OCI-LY1 (cell line): ENCODE data around the gene TENT4A.

Experiments used
- H2AFZ ChIP-seq: fragments of 200-600 bp; sonication (generic), shearing (Covaris generic); 2 replicates; pipeline ENCODE4 v1.6.0; 2014; ENCODE audit warnings: antibody characterized with exemption, mild to moderate bottlenecking, low read length
- H3F3A ChIP-seq: fragments of 200-600 bp; sonication (generic), shearing (Covaris generic); 2 replicates; pipeline ENCODE4 v1.6.0; 2014; ENCODE audit warnings: mild to moderate bottlenecking, antibody characterized with exemption, low read length, moderate library complexity; ENCODE audit not compliant: insufficient read depth
- H3K27ac ChIP-seq: fragments of 200-600 bp; sonication (generic); 2 replicates; pipeline ENCODE4 v1.5.1; 2014; ENCODE audit warnings: low read length, mixed run types, mild to moderate bottlenecking, low read depth; ENCODE audit not compliant: poor library complexity, severe bottlenecking
- H3K27me3 ChIP-seq: fragments of 200-600 bp; sonication (generic); 2 replicates; pipeline ENCODE4 v1.6.0; 2014; ENCODE audit warnings: antibody characterized with exemption, mild to moderate bottlenecking, low read length, moderate library complexity; ENCODE audit not compliant: insufficient read depth
- H3K36me3 ChIP-seq: fragments of 200-600 bp; sonication (generic); 2 replicates; pipeline ENCODE4 v1.6.1; 2014; ENCODE audit warnings: mild to moderate bottlenecking, antibody characterized with exemption, low read length, moderate library complexity, mixed read lengths; ENCODE audit not compliant: insufficient read depth
- H3K4me1 ChIP-seq: fragments of 200-600 bp; sonication (generic); 2 replicates; pipeline ENCODE4 v1.5.1; 2014; ENCODE audit warnings: mild to moderate bottlenecking, low read length, moderate library complexity; ENCODE audit not compliant: insufficient read depth, severe bottlenecking
- H3K4me2 ChIP-seq: fragments of 200-600 bp; sonication (generic), shearing (Covaris generic); 2 replicates; pipeline ENCODE4 v1.6.1; 2014; ENCODE audit warnings: low read length
- H3K4me3 ChIP-seq: fragments of 200-600 bp; sonication (generic); 2 replicates; pipeline ENCODE4 v1.5.1; 2014; ENCODE audit warnings: low read length, low read depth, mild to moderate bottlenecking, mixed read lengths; ENCODE audit not compliant: poor library complexity, severe bottlenecking
- H3K79me2 ChIP-seq: fragments of 200-600 bp; shearing (Covaris generic); 2 replicates; pipeline ENCODE4 v1.6.1; 2016; ENCODE audit warnings: mixed run types, low read length, mixed read lengths; ENCODE audit not compliant: insufficient read depth
- H3K9ac ChIP-seq: fragments of 200-600 bp; sonication (generic), shearing (Covaris generic); 2 replicates; pipeline ENCODE4 v1.6.1; 2014; ENCODE audit warnings: mild to moderate bottlenecking, low read length, mixed read lengths
- H3K9me2 ChIP-seq: fragments of 200-600 bp; sonication (generic), shearing (Covaris generic); 2 replicates; pipeline ENCODE4 v1.6.1; 2014; ENCODE audit warnings: low read depth, mild to moderate bottlenecking, low read length, mixed read lengths
- H3K9me3 ChIP-seq: fragments of 200-600 bp; shearing (Covaris generic); 2 replicates; pipeline ENCODE4 v1.6.1; 2014; ENCODE audit warnings: low read length, mixed read lengths
- H4K20me1 ChIP-seq: fragments of 200-600 bp; sonication (generic), shearing (Covaris generic); 2 replicates; pipeline ENCODE4 v1.6.0; 2016; ENCODE audit warnings: mild to moderate bottlenecking, low read length; ENCODE audit not compliant: insufficient read depth
- EZH2 ChIP-seq: fragments of 200-600 bp; sonication (generic), shearing (Covaris generic); IDR thresholded peaks from 2 replicates; pipeline ENCODE4 v1.8.0; 2017; ENCODE audit warnings: borderline replicate concordance, mixed run types, mild to moderate bottlenecking, antibody characterized with exemption, low read length, moderate library complexity, mixed read lengths
- TF ChIP-seq, protein P1 (sequence below): fragments of 200-600 bp; sonication (generic), shearing (Covaris generic); IDR thresholded peaks from 2 replicates; pipeline ENCODE4 v1.5.1; 2017; ENCODE audit warnings: mild to moderate bottlenecking, antibody characterized with exemption, low read length, moderate library complexity, mixed read lengths

Gene TENT4A

GRCh38 chr5:6718718-6719117, 5.5 kb downstream of the TENT4A start:
- H3K36me3 ChIP-seq, result peaks cover 45% of the 10 kb centered on the region

GRCh38 chr5:6719417-6719816, 6.2 kb downstream of the TENT4A start:
- no peak overlapping the region for H3K9ac ChIP-seq
- no peaks in the 10 kb centered on the region for H3F3A ChIP-seq
- no peaks in the 10 kb centered on the region; the same call in 1 of the 2 replicates for H4K20me1 ChIP-seq
- H3K9me3 ChIP-seq, result no peaks in the 10 kb centered on the region
- no peak overlapping the region for H3K27ac ChIP-seq
- peaks cover 73% of the 10 kb centered on the region for H3K79me2 ChIP-seq
- H3K27me3 ChIP-seq, result no peaks in the 10 kb centered on the region
- peak overlapping the region; percentile 27; the same call in 1 of the 2 replicates for H3K4me2 ChIP-seq
- H2AFZ ChIP-seq, result no peak overlapping the region
- TF ChIP-seq, protein P1, sequence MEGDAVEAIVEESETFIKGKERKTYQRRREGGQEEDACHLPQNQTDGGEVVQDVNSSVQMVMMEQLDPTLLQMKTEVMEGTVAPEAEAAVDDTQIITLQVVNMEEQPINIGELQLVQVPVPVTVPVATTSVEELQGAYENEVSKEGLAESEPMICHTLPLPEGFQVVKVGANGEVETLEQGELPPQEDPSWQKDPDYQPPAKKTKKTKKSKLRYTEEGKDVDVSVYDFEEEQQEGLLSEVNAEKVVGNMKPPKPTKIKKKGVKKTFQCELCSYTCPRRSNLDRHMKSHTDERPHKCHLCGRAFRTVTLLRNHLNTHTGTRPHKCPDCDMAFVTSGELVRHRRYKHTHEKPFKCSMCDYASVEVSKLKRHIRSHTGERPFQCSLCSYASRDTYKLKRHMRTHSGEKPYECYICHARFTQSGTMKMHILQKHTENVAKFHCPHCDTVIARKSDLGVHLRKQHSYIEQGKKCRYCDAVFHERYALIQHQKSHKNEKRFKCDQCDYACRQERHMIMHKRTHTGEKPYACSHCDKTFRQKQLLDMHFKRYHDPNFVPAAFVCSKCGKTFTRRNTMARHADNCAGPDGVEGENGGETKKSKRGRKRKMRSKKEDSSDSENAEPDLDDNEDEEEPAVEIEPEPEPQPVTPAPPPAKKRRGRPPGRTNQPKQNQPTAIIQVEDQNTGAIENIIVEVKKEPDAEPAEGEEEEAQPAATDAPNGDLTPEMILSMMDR, result no peak
- no peak for TF ChIP-seq EZH2
- H3K4me1 ChIP-seq, result peaks cover 96% of the 10 kb centered on the region
- H3K4me3 ChIP-seq, result no peak overlapping the region
- no peaks in the 10 kb centered on the region for H3K9me2 ChIP-seq
- H3K36me3 ChIP-seq, result peaks cover 52% of the 10 kb centered on the region

More at GRCh38 chr5:6718718-6719117, 5.5 kb downstream of the TENT4A start:
- H4K20me1 ChIP-seq, result no peaks in the 10 kb centered on the region; the same call in 1 of the 2 replicates
- H3K4me3 ChIP-seq, result no peak overlapping the region
- no peaks in the 10 kb centered on the region for H3K27me3 ChIP-seq
- H3F3A ChIP-seq, result no peaks in the 10 kb centered on the region
- H3K4me1 ChIP-seq, result peaks cover 89% of the 10 kb centered on the region
- H3K4me2 ChIP-seq, result peak overlapping the region; percentile 94; the same call in 1 of the 2 replicates
- H3K9me3 ChIP-seq, result no peaks in the 10 kb centered on the region
- no peak overlapping the region for H3K9ac ChIP-seq
- no peak overlapping the region for H2AFZ ChIP-seq
- TF ChIP-seq, protein P1, result no peak
- TF ChIP-seq EZH2, result no peak
- H3K27ac ChIP-seq, result no peak overlapping the region
- no peaks in the 10 kb centered on the region for H3K9me2 ChIP-seq
- H3K79me2 ChIP-seq, result peaks cover 73% of the 10 kb centered on the region

DNA sequence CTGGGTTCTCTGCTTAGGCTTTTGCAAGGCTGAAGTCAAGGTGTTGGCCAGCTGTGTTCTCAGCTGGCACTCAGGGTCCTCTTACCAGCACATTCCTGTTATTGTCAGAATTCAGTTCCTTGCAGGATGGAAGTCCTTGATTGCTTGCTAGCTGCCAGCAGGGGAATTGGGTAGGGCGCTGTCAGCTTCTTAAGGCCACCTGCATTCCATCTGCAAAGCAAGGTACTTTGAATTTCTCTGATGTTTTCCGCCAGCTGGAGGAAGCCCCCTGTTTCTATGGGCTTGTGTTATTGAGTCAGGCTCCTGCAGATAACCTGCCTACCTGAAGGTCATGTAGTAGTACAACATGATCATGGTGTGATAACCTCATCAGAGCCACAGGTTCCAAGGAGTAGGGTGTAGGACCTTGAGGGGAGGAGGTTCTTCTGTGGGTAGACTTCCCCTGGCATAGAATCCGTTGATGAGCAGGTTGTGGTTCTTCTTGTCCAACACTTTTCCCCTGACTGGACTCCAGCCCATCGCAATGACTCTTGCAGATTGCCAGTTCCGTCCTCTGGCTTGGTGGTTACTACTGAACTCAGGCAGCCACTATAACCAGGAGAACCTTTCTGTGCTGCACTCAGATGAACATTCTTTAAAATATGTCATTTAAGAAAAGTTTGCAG, 6.8 kb downstream of the TENT4A start:
- H3K9me3 ChIP-seq, result no peaks in the 10 kb centered on the region
- no peak overlapping the region for H3K9ac ChIP-seq
- no peak overlapping the region for H3K27ac ChIP-seq
- peaks cover 54% of the 10 kb centered on the region for H3K36me3 ChIP-seq
- TF ChIP-seq, protein P1, result no peak
- no peak for TF ChIP-seq EZH2
- H3K4me1 ChIP-seq, result peaks cover 96% of the 10 kb centered on the region
- H3K27me3 ChIP-seq, result no peaks in the 10 kb centered on the region
- H3K4me2 ChIP-seq, result peak overlapping the region; percentile 27; the same call in 1 of the 2 replicates
- no peaks in the 10 kb centered on the region for H3K9me2 ChIP-seq
- H3K79me2 ChIP-seq, result peaks cover 69% of the 10 kb centered on the region
- no peak overlapping the region for H3K4me3 ChIP-seq
- no peak overlapping the region for H2AFZ ChIP-seq
- H4K20me1 ChIP-seq, result no peaks in the 10 kb centered on the region; the same call in 1 of the 2 replicates
- no peaks in the 10 kb centered on the region for H3F3A ChIP-seq
